ENCODE measurements around the gene LHFPL3. TPM values are rescaled to one million over a fixed set of nuclear protein-coding genes. Genes with fewer than 3 reads are reported as not detected.

Gene LHFPL3
- total and polyA plus RNA-seq, 12 donors, result 0.14 TPM; not detected in 11

DNA sequence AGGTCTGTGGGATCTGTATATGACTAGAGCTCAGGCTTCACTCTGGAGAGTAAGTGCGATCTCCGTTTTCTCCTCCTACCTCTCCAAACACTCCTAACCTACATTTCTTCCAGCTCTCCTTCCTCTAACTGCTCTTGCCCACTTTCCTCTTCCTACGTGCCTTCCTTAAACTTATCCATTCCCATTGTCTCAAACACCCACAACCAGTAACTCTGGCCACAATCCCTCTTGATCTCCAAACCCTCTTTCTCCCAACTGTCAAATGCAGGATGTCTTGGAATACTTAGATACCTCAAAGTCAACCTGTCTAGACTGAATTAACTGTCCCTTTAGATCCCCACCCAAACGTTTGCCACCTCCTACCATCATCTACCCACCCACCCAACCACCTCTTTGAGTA, 471.9 kb downstream of the LHFPL3 start:
- Histone ChIP-seq H3K27me3 (no peaks in the 10 kb centered on the region), H3K4me3 (no peak overlapping the region), H3K27ac (no peak overlapping the region), H3K4me1 (replicated peaks in 1 of 2) (no peaks in the 10 kb centered on the region), H3K36me3 (replicated peaks in 1 of 2) (no peaks in the 10 kb centered on the region), H3K9me3 (replicated peaks in 1 of 3) (no peaks in the 10 kb centered on the region)
- DNase-seq, result no peak
- 58 to 70% (median 61%) methylated on average over 4 of the region's 4 CpGs for WGBS, 4 donors
- no peak for TF ChIP-seq POLR2A (IDR thresholded peaks at IDR 0.05)
- TF ChIP-seq, protein P1, sequence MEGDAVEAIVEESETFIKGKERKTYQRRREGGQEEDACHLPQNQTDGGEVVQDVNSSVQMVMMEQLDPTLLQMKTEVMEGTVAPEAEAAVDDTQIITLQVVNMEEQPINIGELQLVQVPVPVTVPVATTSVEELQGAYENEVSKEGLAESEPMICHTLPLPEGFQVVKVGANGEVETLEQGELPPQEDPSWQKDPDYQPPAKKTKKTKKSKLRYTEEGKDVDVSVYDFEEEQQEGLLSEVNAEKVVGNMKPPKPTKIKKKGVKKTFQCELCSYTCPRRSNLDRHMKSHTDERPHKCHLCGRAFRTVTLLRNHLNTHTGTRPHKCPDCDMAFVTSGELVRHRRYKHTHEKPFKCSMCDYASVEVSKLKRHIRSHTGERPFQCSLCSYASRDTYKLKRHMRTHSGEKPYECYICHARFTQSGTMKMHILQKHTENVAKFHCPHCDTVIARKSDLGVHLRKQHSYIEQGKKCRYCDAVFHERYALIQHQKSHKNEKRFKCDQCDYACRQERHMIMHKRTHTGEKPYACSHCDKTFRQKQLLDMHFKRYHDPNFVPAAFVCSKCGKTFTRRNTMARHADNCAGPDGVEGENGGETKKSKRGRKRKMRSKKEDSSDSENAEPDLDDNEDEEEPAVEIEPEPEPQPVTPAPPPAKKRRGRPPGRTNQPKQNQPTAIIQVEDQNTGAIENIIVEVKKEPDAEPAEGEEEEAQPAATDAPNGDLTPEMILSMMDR (IDR thresholded peaks at IDR 0.05), result no peak
- intact Hi-C loops (cut with DNase I), result no loop called here

DNA sequence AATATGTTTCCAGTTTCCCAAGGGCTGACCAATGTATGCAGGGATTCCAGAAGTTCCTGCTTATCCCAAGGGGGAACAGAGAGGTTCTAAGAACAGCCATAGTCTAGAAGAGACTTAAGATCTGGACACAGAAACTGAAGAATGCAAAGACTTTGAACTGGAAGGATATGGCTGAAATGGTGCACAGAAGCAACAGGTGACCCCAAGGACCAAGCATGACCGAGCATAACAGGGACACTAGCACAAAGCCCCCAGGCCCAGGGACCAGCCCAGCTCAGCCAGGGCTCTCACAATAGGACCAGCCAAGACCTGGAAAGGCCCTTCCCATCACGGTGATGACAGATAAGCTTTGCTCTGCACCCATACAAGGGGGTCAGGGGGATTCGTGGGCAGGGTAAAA, 472.6 kb downstream of the LHFPL3 start:
- intact Hi-C loops (cut with DNase I), result no loop called here
- no peaks in the 10 kb centered on the region for H3K36me3 ChIP-seq (replicated peaks in 1 of 2)
- H3K9me3 ChIP-seq (replicated peaks in 1 of 3), result no peaks in the 10 kb centered on the region
- 52 to 74% (median 71%) methylated on average over 3 of the region's 3 CpGs for WGBS, 4 donors
- TF ChIP-seq, protein P1 (IDR thresholded peaks at IDR 0.05), result no peak
- TF ChIP-seq POLR2A (IDR thresholded peaks at IDR 0.05), result no peak
- H3K4me1 ChIP-seq (replicated peaks in 1 of 2), result no peaks in the 10 kb centered on the region
- no peak for DNase-seq
- H3K4me3 ChIP-seq, result no peak overlapping the region
- no peaks in the 10 kb centered on the region for H3K27me3 ChIP-seq
- no peak overlapping the region for H3K27ac ChIP-seq

DNA sequence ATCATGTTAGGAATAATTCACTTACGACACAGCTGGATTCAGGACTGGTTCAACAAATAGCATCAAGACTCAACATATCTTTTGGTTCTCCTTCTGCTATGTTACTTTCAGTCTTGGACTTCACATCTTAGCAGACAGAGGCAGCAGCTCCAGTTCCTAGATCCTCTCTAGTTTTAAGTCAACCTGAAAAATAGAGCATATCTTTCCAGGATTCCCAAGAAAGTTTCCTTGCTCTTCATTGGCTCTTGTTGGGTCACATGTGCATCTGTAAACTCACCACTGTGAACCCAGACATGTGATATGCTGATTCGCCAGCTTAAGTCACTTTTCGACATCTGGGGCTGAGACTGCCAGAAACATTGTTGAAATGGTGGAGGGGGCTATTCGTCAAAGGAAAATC, 475.5 kb downstream of the LHFPL3 start:
- 69 to 75% (median 71%) methylated on average over 4 of the region's 4 CpGs for WGBS, 4 donors
- intact Hi-C loops (cut with DNase I), result no loop called here

DNA sequence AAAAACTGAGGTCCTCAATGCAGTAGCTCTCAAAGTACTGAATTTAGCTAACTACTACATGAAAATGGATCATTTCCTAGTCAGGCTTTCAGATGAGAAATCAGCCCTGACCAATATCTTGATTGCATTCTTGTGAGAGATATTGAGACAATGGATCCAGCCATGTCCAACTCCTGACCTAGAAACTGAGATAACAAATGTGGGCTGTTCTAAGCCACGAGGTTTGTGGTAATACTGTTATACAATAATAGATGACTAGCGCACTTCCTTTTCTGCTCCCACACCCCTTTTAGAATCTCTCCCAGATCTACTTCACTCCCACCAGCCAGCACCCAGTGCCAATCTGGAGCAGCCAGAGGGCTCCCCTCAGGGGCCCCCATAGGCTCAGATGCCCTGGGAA, 476.3 kb downstream of the LHFPL3 start:
- Histone ChIP-seq H3K27me3 (peaks cover under 1% of the 10 kb centered on the region), H3K4me1 (replicated peaks in 1 of 2) (no peaks in the 10 kb centered on the region), H3K27ac (no peak overlapping the region), H3K36me3 (replicated peaks in 1 of 2) (no peaks in the 10 kb centered on the region), H3K9me3 (replicated peaks in 1 of 3) (no peaks in the 10 kb centered on the region), H3K4me3 (no peak overlapping the region)
- no peak for DNase-seq
- TF ChIP-seq, protein P1 (IDR thresholded peaks at IDR 0.05), result no peak
- no peak for TF ChIP-seq POLR2A (IDR thresholded peaks at IDR 0.05)
- intact Hi-C loops (cut with DNase I), result no loop called here
- 50 to 77% (median 70%) methylated on average over 2 of the region's 2 CpGs for WGBS, 4 donors

More for the DNA sequence above, 475.5 kb downstream of the LHFPL3 start:
- no peaks in the 10 kb centered on the region for H3K9me3 ChIP-seq (replicated peaks in 1 of 3)
- TF ChIP-seq, protein P1 (IDR thresholded peaks at IDR 0.05), result no peak
- no peak for TF ChIP-seq POLR2A (IDR thresholded peaks at IDR 0.05)
- H3K27ac ChIP-seq, result no peak overlapping the region
- no peaks in the 10 kb centered on the region for H3K4me1 ChIP-seq (replicated peaks in 1 of 2)
- no peak overlapping the region for H3K4me3 ChIP-seq
- H3K27me3 ChIP-seq, result no peaks in the 10 kb centered on the region
- no peaks in the 10 kb centered on the region for H3K36me3 ChIP-seq (replicated peaks in 1 of 2)
- no peak for DNase-seq

Measured in adrenal gland (tissue), 12 donors.